ENCODE measurements around the gene IQCB1. TPM values are rescaled to one million over a fixed set of nuclear protein-coding genes. Genes with fewer than 3 reads are reported as not detected.
"Not testable (repeated sequence)": the region's sequence is repeated elsewhere in the genome, so short reads cannot be mapped to it uniquely, and the experiment has no call there.

The IQCB1 gene
- total RNA-seq, 1 donor from 2014 or later, result 16.0 TPM

DNA sequence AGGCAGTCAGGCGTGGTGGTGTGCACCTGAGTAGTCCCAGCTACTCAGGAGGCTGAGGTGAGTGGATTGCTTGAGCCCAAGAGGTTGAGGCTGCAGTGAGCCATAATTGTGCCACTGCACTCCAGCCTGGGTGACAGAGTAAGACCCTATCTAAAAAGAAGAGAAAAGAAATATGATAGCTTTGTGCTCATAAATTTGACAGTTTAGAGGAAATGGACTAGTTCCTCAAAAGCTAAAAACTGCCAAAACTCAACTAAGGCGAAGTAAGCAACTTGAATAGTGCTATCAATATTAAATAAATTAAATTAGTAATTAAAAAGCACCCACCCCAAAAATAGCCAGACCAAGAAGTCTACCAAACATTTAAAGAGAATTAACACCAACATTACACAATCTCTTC is 34.9 kb upstream of the IQCB1 start:
- no peaks in the 10 kb centered on the region for H3K36me3 ChIP-seq (ENCODE audit: control insufficient read depth, insufficient read depth, low read length)
- H3K4me3 ChIP-seq (ENCODE audit: low read depth, low read length), result no peak overlapping the region
- DNase-seq (ENCODE audit: low read depth), result no peak
- no peaks in the 10 kb centered on the region for H3K27me3 ChIP-seq (ENCODE audit: control insufficient read depth, insufficient read depth, low read length)
- TF ChIP-seq, protein P1, sequence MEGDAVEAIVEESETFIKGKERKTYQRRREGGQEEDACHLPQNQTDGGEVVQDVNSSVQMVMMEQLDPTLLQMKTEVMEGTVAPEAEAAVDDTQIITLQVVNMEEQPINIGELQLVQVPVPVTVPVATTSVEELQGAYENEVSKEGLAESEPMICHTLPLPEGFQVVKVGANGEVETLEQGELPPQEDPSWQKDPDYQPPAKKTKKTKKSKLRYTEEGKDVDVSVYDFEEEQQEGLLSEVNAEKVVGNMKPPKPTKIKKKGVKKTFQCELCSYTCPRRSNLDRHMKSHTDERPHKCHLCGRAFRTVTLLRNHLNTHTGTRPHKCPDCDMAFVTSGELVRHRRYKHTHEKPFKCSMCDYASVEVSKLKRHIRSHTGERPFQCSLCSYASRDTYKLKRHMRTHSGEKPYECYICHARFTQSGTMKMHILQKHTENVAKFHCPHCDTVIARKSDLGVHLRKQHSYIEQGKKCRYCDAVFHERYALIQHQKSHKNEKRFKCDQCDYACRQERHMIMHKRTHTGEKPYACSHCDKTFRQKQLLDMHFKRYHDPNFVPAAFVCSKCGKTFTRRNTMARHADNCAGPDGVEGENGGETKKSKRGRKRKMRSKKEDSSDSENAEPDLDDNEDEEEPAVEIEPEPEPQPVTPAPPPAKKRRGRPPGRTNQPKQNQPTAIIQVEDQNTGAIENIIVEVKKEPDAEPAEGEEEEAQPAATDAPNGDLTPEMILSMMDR (IDR thresholded peaks at IDR 0.05; ENCODE audit: insufficient read depth, low read length, poor library complexity, severe bottlenecking), result no peak

DNA sequence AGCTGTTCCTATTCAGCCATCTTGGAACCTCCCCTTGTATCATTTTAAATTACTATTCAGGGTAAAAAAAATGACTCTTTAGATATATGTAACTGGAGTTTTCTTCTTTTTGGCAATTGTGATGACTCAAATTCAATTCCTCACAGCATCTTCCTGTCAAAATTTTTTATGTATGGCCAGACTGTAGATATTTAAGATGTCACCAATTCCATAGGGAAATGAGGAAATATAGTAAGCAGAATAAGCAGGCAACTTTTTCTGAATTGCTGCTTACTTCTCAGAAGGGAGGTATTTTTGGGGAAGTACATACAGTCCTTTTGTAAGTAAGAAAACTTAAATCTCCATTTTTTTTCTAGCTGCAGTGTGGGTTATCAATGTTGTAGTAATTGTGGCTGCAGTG is 28.9 kb upstream of the IQCB1 start:
- no peak overlapping the region for H3K4me3 ChIP-seq (ENCODE audit: low read depth, low read length)
- TF ChIP-seq, protein P1 (IDR thresholded peaks at IDR 0.05; ENCODE audit: insufficient read depth, low read length, poor library complexity, severe bottlenecking), result no peak
- H3K27me3 ChIP-seq (ENCODE audit: control insufficient read depth, insufficient read depth, low read length), result no peaks in the 10 kb centered on the region
- no peaks in the 10 kb centered on the region for H3K36me3 ChIP-seq (ENCODE audit: control insufficient read depth, insufficient read depth, low read length)
- no peak for DNase-seq (ENCODE audit: low read depth)

DNA sequence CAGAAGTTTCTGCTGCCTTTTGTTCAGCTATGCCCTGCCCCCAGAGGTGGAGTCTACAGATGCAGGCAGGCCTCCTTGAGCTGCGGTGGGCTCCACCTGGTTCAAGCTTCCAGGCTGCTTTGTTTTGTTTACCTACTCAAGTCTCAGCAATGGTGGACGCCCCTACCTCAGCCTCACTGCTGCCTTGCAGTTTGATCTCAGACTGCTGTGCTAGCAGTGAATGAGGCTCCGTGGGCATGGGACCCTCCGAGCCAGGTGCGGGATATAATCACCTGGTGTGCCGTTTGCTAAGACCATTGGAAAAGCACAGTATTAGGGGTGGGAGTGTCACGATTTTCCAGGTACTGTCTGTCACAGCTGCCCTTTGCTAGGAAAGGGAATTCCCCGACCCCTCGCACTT is 28.4 kb upstream of the IQCB1 start:
- H3K27me3 ChIP-seq (ENCODE audit: control insufficient read depth, insufficient read depth, low read length); DNase-seq (ENCODE audit: low read depth): not testable (repeated sequence)

DNA sequence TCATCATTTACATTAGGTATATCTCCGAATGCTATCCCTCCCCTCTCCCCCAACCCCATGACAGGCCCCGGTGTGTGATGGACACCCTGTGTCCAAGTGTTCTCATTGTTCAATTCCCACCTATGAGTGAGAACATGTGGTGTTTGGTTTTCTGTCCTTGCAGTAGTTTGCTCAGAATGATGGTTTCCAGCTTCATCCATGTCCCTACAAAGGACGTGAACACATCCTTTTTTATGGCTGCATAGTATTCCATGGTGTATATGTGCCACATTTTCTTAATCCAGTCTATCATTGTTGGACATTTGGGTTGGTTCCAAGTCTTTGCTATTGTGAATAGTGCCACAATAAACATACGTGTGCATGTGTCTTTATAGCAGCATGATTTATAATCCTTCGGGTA is 22.9 kb upstream of the IQCB1 start:
- H3K27me3 ChIP-seq (ENCODE audit: control insufficient read depth, insufficient read depth, low read length); H3K36me3 ChIP-seq (ENCODE audit: control insufficient read depth, insufficient read depth, low read length); H3K4me3 ChIP-seq (ENCODE audit: low read depth, low read length); DNase-seq (ENCODE audit: low read depth): not testable (repeated sequence)

More for the DNA sequence above, 28.4 kb upstream of the IQCB1 start:
- not testable (repeated sequence) for H3K4me3 ChIP-seq (ENCODE audit: low read depth, low read length); H3K36me3 ChIP-seq (ENCODE audit: control insufficient read depth, insufficient read depth, low read length)

DNA sequence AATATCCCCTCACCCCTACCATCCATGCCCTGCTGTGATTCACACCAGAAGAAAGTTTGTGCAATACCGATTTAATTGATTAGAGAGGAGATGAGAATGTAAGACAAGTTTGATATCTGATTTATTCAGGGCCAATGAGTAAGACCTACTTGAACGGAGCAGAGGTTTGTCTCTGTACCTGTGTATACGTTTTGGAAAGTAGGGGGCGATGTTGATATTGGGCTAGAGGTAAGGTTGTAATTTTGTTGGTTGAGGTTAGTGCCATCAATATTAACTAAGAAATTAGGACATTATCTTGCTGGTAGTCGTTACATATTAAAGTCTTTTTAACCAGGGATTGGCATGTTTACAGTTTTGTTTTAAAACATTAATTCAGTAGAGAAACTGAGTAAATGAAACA is 20.7 kb upstream of the IQCB1 start:
- Histone ChIP-seq H3K4me3 (ENCODE audit: low read depth, low read length) (no peak overlapping the region), H3K27me3 (ENCODE audit: control insufficient read depth, insufficient read depth, low read length) (no peaks in the 10 kb centered on the region), H3K36me3 (ENCODE audit: control insufficient read depth, insufficient read depth, low read length) (no peaks in the 10 kb centered on the region)
- TF ChIP-seq, protein P1 (IDR thresholded peaks at IDR 0.05; ENCODE audit: insufficient read depth, low read length, poor library complexity, severe bottlenecking), result peak; percentile 32
- no peak for DNase-seq (ENCODE audit: low read depth)

DNA sequence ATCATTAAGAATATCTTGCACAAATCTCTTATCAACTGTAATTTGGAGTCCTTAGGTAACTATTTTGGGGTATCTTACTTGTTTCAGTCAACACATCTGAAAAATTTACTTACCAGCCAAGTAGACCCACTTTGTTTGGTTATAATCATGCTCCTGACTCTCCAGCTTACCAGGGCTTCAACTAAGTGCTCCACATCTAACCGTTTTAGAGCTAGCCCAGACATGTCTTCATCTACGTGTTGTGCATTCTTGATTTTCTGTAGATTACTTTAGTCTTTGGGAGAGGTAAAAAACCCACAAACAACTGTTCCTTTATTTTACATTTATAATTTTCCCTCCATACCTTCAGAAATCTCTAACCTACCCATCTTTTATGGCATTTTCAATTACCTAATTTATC is 17.4 kb upstream of the IQCB1 start:
- H3K4me3 ChIP-seq (ENCODE audit: low read depth, low read length), result no peak overlapping the region
- DNase-seq (ENCODE audit: low read depth), result no peak
- no peaks in the 10 kb centered on the region for H3K27me3 ChIP-seq (ENCODE audit: control insufficient read depth, insufficient read depth, low read length)
- no peaks in the 10 kb centered on the region for H3K36me3 ChIP-seq (ENCODE audit: control insufficient read depth, insufficient read depth, low read length)
- TF ChIP-seq, protein P1 (IDR thresholded peaks at IDR 0.05; ENCODE audit: insufficient read depth, low read length, poor library complexity, severe bottlenecking), result no peak

DNA sequence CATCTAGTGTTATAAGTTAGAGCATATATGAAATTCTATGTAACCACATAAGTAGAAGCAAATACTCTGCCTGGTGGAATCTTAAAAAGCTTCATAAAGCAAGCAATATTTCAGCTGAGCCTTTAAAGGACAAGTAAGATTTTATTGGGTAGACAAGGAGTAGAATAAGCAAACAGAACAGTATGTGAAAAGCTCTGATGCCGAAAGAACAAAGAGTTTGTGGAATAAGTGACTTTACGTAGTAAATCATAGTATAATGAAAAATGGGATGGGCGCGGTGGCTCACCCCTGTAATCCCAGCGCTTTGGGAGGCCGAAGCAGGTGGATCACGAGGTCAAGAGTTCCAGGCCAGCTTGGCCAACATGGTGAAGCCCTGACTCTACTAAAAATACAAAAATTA is 10.0 kb upstream of the IQCB1 start:
- TF ChIP-seq, protein P1 (IDR thresholded peaks at IDR 0.05; ENCODE audit: insufficient read depth, low read length, poor library complexity, severe bottlenecking), result no peak
- DNase-seq (ENCODE audit: low read depth), result no peak
- no peak overlapping the region for H3K4me3 ChIP-seq (ENCODE audit: low read depth, low read length)
- H3K36me3 ChIP-seq (ENCODE audit: control insufficient read depth, insufficient read depth, low read length), result no peaks in the 10 kb centered on the region
- H3K27me3 ChIP-seq (ENCODE audit: control insufficient read depth, insufficient read depth, low read length), result no peaks in the 10 kb centered on the region

Measured in kidney epithelial cell (primary cell).